ENCODE data around the gene NRN1.

Gene NRN1, protein sequence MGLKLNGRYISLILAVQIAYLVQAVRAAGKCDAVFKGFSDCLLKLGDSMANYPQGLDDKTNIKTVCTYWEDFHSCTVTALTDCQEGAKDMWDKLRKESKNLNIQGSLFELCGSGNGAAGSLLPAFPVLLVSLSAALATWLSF

DNA sequence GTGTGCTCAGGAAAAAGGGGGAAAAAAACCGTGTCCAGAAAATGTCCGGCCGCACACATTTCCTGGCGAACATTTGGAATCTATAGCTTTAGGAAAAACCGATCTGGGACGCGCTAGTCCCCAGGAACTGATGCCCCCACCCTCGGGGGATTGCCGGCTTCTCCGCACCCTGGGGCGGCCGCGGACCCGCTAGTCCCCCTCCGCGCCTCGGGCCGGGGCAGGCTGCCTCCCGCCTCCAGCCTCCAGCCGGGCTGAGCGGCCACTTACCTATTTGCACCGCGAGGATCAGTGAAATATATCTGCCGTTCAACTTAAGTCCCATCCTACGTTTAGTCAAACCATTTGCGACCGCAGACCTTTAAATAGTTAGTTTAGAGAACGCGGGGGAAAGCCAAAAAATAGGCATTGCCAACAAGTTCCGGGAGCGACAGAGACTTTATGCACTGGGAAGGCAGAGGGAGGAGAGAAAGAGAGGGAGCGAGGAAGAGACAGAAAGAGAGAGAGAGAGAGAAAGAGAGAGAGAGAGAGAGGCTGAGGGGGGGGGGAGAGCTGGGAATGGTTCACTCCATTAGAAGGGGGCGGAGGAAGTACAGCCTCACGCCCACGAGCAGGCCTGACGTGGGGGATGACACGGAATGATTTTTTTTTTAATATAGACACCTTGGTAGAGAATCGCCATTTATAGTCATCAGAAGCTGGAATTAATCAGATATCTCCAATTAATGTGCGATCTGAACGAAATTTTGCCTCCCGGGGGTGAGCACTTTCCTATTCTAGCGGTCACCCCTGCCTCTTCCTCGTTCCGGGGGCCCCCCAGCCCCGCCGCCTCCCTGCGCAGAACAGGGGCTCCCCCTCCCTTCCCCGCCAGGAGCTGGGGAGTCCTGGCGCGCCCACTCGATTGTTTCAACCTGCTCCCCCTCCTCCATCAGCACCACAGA, at the start of gene NRN1:
NRN1 (minus strand) TSS at position 498 of the 938 bp plus-strand sequence; CDS start at position 322, 176 bp downstream.
- TF ChIP-seq, protein P1, sequence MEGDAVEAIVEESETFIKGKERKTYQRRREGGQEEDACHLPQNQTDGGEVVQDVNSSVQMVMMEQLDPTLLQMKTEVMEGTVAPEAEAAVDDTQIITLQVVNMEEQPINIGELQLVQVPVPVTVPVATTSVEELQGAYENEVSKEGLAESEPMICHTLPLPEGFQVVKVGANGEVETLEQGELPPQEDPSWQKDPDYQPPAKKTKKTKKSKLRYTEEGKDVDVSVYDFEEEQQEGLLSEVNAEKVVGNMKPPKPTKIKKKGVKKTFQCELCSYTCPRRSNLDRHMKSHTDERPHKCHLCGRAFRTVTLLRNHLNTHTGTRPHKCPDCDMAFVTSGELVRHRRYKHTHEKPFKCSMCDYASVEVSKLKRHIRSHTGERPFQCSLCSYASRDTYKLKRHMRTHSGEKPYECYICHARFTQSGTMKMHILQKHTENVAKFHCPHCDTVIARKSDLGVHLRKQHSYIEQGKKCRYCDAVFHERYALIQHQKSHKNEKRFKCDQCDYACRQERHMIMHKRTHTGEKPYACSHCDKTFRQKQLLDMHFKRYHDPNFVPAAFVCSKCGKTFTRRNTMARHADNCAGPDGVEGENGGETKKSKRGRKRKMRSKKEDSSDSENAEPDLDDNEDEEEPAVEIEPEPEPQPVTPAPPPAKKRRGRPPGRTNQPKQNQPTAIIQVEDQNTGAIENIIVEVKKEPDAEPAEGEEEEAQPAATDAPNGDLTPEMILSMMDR (IDR thresholded peaks at IDR 0.05; ENCODE audit: low read depth, low read length): no peak
- no peak for DNase-seq (ENCODE audit: extremely low read depth, low read depth)

DNA sequence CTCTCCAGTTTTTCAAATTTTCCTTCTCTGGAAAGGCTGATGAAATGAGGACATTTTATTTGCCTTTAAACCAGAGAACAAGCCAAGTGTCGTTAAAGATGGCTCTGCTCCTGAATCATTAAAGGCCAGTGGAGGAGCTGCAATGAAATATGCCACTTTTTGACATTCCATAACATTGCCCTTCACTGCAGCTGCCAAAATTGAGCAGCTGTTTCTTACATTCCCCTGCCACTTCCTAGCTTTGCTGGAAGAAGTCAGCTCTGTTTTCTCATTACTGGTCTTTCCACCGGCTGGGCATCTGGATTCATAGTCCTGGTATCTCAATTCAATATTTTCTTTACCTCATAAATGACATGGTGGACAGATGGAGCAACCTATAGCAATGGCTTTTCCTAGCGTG, 45.5 kb upstream of the NRN1 start:
- TF ChIP-seq, protein P1 (IDR thresholded peaks at IDR 0.05; ENCODE audit: low read depth, low read length): no peak
- DNase-seq (ENCODE audit: extremely low read depth, low read depth): no peak

DNA sequence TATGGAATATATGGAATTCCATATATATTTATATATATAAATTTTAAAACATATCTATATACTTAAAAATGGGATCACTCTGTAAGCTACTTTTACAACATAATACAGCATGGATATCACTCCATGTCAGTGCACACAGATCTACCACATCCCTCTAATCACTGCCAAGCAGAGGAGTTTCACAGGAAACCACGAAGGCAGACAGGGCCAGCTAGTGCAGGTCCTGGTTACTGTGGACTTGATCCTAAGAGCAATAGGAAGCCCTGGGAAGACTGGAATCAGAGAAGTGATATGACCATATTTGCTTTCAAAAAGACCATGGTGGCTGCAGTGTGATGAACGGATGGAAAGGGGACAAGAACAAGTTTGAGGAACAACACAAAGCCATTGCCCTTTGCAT, 40.0 kb upstream of the NRN1 start:
- TF ChIP-seq, protein P1 (IDR thresholded peaks at IDR 0.05; ENCODE audit: low read depth, low read length): no peak
- DNase-seq (ENCODE audit: extremely low read depth, low read depth): no peak

DNA sequence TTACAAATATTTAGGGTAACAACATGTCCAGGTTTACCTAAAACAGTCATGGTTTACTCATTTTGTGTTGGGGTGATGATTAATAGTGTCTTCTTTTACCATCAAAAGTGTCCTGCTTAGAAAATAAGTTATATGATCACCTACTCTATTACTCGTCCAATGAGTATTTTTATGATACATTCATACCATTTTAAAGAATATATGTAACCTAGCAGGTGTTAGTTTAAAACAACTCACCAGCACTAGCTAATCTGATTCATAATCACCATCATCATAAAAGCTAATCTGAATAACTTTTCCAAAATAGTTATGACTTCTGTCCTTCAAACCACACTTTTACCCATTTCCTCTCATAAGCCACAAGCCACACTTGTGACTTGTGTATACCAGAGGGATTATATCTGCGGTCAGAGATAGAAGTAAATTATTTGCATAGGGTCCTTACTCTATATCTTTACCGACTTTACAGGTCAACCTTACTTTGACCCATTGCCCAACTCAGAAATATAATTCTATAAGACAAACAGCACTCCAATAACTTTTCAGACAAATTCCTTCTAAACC, 33.3 kb upstream of the NRN1 start:
- DNase-seq (ENCODE audit: extremely low read depth, low read depth): no peak
- TF ChIP-seq, protein P1 (IDR thresholded peaks at IDR 0.05; ENCODE audit: low read depth, low read length): no peak

DNA sequence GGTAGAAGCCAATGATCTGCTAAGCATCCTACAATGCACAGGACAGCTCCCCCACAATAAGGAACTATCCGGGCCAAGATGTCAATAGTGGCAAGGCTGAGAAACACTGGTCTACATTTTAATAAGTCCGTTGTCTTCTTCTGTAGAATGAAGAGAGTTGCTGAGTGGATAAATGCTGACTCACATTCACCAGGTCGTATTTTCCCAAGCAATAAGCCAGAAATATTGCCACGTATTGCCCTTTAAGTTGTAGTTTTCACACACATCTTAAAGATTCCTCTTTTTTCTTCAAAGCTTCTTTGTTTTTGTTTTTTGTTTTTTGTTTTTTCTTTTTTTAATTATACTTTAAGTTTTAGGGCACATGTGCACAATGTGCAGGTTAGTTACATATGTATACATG, 30.5 kb upstream of the NRN1 start:
- TF ChIP-seq, protein P1 (IDR thresholded peaks at IDR 0.05; ENCODE audit: low read depth, low read length): no peak
- no peak for DNase-seq (ENCODE audit: extremely low read depth, low read depth)

DNA sequence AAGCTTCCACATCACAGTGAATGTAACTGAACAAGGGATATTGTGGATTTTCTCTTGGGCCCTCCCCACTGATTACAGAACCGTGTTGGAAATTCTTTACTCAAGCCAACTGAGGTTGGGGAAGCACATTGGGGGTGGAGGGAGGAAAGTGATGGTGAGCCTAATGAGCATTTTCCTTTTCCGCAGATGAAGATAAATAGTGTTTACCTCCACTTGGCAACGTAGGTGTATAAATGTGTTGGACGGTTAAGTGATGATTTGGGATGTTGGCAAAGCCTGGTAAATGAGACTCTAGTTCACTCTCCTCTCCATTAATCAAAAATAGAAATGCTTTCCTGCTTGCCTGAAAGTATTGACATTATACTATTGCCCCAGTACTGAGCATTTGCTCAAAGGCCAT, 27.1 kb upstream of the NRN1 start:
- TF ChIP-seq, protein P1 (IDR thresholded peaks at IDR 0.05; ENCODE audit: low read depth, low read length): no peak
- DNase-seq (ENCODE audit: extremely low read depth, low read depth): no peak

Data from AG09319 (cell line).